ENCODE data around the gene GTF3C1. TPM values are rescaled to one million over a fixed set of nuclear protein-coding genes. Genes with fewer than 3 reads are reported as not detected.

The GTF3C1 gene
- total and polyA plus RNA-seq, 2 of the 13 experiments (the other 11 are each of a cell fraction or from before 2014, with no cell fraction given) = 29.2 to 72.7 TPM

DNA sequence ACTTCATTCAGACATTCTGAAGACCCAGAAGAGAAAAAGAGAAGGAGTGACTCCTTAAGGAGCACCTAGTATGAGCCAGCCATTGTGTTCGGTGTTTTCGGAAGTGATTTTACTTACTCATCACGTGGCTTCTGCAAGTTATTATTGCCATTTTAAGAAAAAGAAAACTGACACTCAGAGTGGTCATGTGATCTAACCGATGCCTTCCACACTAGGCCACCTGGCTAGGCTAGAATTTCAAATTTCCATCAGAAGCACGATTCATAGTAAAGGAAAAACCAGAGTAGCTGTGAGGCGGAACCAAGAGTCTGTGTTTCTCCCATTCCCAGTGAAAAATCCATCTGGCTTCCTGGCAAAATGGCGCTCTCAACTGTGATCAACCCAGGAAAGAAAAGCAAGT, 32.0 kb downstream of the GTF3C1 start:
- in situ Hi-C loops (cut with HindIII; ENCODE audit: extremely low pct_ligation_motif_present, low pct_unique_long_range_greater_than_20kb) (no loop called here), intact Hi-C loops (cut with micrococcal nuclease; ENCODE audit: unreplicated experiment) (loop anchor here (10.0 kb wide), 1 partner anchor 87 kb away; no protein-coding TSS in a partner anchor)
- no TSS peak for BruUV-seq (replicated peaks)
- ChIA-PET POLR2A (no interaction called here), CTCF (ENCODE audit: low intra/inter-chr PET ratio, low total read pairs) (no interaction called here)
- Histone ChIP-seq H3K9ac (ENCODE audit: insufficient read depth, low read depth, low read length) (no peak overlapping the region), H3K27me3 (ENCODE audit: control insufficient read depth in 1 of 2, insufficient read depth in 2 of 2, low read length in 2 of 2) (no peaks in the 10 kb centered on the region), H3K27ac (ENCODE audit: extremely low read length, insufficient read depth, low read length) (no peak overlapping the region), H3K4me2 (ENCODE audit: low read depth, low read length) (no peak overlapping the region), H3K4me3 (replicated peaks in 1 of 3; ENCODE audit: insufficient read depth in 1 of 3, low read depth in 2 of 3, low read length in 3 of 3) (no peak overlapping the region), H3K79me2 (ENCODE audit: insufficient read depth, low read length) (no peaks in the 10 kb centered on the region), H3K4me1 (ENCODE audit: insufficient read depth, low read length) (peaks cover 13% of the 10 kb centered on the region), H3K36me3 (replicated peaks in 1 of 2; ENCODE audit: control insufficient read depth in 1 of 2, insufficient read depth in 2 of 2, low read length in 2 of 2) (peaks cover 21 to 71% of the 10 kb centered on the region in 2 experiments), H2AFZ (ENCODE audit: low read length) (no peak overlapping the region), H3K9me3 (ENCODE audit: low read length) (no peaks in the 10 kb centered on the region), H4K20me1 (ENCODE audit: insufficient read depth, low read length) (peaks cover 9% of the 10 kb centered on the region; the same call in 1 of the 2 replicates)
- ATAC-seq = no peak
- DNase-seq (ENCODE audit: low spot score) = no peak
- FAIRE-seq = no peak
- WGBS (ENCODE audit: low lambda C conversion rate) = 99% methylated on average over 7 of the region's 7 CpGs
- no peak for TF ChIP-seq NKX3-1 (CRISPR knock-in tag; IDR thresholded peaks at IDR 0.05)
- no peak for TF ChIP-seq GATA4 (IDR thresholded peaks at IDR 0.05; ENCODE audit: borderline replicate concordance, low read depth)
- TF ChIP-seq PAWR (CRISPR knock-in tag; IDR thresholded peaks at IDR 0.05; ENCODE audit: borderline replicate concordance) = no peak
- TF ChIP-seq, protein P1, sequence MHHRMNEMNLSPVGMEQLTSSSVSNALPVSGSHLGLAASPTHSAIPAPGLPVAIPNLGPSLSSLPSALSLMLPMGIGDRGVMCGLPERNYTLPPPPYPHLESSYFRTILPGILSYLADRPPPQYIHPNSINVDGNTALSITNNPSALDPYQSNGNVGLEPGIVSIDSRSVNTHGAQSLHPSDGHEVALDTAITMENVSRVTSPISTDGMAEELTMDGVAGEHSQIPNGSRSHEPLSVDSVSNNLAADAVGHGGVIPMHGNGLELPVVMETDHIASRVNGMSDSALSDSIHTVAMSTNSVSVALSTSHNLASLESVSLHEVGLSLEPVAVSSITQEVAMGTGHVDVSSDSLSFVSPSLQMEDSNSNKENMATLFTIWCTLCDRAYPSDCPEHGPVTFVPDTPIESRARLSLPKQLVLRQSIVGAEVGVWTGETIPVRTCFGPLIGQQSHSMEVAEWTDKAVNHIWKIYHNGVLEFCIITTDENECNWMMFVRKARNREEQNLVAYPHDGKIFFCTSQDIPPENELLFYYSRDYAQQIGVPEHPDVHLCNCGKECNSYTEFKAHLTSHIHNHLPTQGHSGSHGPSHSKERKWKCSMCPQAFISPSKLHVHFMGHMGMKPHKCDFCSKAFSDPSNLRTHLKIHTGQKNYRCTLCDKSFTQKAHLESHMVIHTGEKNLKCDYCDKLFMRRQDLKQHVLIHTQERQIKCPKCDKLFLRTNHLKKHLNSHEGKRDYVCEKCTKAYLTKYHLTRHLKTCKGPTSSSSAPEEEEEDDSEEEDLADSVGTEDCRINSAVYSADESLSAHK (CRISPR knock-in tag; IDR thresholded peaks at IDR 0.05; ENCODE audit: borderline replicate concordance) = no peak
- TF ChIP-seq ZBTB7B (CRISPR knock-in tag; IDR thresholded peaks at IDR 0.05) = no peak
- TF ChIP-seq, protein P2, sequence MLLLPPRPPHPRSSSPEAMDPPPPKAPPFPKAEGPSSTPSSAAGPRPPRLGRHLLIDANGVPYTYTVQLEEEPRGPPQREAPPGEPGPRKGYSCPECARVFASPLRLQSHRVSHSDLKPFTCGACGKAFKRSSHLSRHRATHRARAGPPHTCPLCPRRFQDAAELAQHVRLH (CRISPR knock-in tag; IDR thresholded peaks at IDR 0.05; ENCODE audit: borderline replicate concordance, low read depth) = no peak
- no peak for TF ChIP-seq ZNF646 (CRISPR knock-in tag; IDR thresholded peaks at IDR 0.05)

All from HepG2 (cell line).